A204.1 (cell line): ENCODE measurements around the gene MGST3.
"Not testable (repeated sequence)": the region's sequence is repeated elsewhere in the genome, so short reads cannot be mapped to it uniquely, and the experiment has no call there.

Experiments
- FAIRE-seq: peaks from 2 replicates; lab custom pipeline; 2012; peaks lifted over from hg19 to GRCh38; lab: Jason Lieb, UNC

The MGST3 gene

DNA sequence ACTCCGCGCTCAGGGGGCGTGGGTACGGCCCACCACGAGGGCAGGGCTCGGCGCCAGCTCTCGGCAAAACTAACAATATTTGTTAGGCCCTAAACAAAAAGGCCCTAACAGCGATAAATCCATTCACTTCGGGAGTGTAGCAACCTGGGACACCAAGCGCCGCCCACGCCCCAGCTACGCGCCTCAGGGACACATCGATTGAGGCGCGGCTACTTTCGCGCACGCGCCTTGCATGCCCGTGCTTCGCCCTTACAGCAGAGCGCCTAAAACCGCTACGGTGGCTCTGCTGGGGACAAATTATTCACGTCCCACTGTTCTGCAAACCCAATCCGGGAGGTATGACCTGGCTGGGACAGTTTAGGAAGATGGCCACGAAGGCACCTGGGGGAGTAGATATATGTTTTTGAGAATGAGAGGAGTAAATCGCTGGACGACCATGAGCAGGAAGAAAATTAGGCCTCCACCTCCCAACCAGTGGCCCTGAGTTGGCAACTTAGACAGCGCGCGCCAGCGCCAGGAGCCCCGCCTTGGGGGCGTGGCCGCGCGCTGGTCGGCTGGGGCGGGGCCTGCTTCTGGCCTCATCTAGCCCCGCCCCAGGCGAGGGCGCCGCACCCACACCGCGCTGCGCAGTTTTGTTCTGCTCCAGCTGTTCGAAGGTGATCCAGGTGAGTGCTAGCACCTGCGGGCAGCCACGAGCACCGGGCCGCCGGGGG, at the start of gene MGST3:
Gene MGST3 (plus strand): TSS at position 606 of the 713 bp plus-strand sequence. CDS start 18,614 bp downstream, outside the sequence.
- peak; percentile 79 for FAIRE-seq

DNA sequence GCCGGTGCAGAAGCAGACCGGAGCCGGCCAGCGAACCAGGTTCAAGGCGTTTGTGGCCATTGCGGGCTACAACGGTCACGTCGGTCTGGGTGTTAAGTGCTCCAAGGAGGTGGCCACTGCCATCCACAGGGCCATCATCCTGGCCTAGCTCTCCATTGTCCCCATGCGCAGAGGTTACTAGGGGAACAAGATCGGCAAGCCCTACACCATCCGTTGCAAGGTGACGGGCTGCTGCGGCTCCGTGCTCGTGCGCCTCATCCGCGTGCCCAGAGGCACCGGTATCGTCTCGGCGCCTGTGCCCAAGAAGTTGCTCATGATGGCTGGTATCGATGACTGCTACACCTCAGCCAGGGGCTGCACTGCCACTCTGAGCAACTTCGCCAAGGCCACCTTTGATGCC, 49.1 kb upstream of the MGST3 start:
- FAIRE-seq: no peak

DNA sequence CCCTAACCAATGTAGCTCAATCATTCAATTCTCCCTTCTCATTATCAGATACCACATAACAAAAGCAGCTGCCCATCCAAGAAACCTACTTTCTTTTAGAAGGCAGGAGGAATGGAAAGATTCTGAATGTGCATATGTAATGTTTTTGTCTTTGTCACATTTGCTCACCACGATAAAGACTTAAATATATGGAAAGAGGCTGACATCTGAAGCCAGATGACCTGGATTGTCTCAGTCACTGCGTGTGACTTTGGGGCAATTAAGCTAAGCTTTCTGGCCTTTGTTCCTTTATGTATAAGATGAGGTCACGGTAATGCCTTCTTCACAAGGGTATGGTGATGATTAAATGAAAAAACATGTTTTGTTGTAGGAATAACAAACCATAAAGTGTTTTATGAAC, 44.6 kb upstream of the MGST3 start:
- no peak for FAIRE-seq

DNA sequence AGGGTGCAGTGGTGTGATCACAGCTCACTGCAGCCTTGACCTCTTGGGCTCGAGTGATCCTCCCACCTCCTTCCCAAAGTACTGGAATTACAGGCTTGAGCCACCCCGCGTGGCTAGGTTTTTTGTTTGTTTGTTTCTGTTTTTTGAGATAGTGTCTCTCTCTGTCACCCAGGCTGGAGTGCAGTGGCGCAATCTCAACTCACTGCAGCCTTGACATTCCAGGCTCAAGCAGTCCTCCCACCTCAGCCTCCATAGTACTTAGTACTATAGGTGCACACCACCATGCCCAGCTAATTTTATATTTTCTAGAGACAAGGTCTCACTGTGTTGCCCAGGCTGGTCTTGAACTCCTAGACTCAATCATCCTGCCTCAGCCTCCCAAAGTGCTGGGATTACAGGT, 39.6 kb upstream of the MGST3 start:
- FAIRE-seq: not testable (repeated sequence)

DNA sequence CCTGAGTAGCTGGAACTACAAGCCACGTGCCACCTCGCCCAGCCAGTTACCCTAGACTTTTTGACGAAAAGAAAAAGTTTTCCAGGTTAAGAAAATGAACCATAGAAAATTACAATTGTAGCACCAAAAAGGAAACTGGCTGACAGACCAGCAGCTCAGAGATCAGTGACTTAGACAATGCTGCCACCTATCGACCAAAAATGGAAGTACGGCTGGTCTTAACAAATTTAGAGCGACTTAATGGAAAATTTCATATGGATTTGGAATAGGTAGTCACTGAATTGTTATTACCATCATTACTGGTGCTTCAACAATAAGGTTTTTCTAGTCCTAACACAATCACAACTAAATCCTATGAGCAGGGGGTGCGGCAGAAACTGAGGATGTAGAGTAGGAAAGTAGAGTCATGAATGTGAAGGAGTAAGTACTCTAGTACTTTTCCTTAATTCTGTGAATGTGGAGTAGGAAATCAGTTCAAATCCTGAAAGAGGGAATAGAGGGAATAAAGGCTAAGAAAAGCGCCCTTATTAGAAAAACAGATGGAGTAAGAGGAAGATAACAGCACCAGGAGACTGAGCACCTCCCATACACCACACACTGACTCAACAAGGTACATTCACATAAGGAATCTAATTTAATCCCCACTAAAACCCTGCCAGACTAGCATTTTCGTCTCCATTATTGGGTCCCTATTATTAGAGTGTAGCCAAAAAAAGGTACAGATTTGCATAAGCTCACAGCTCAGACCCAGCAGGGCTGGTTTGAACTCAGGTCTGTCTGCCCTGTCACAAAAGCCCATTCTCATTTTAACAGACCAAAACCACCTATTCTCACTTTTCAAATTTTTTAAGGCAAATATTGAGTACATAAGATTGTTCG, 37.9 kb upstream of the MGST3 start:
- FAIRE-seq: peak; percentile 98

DNA sequence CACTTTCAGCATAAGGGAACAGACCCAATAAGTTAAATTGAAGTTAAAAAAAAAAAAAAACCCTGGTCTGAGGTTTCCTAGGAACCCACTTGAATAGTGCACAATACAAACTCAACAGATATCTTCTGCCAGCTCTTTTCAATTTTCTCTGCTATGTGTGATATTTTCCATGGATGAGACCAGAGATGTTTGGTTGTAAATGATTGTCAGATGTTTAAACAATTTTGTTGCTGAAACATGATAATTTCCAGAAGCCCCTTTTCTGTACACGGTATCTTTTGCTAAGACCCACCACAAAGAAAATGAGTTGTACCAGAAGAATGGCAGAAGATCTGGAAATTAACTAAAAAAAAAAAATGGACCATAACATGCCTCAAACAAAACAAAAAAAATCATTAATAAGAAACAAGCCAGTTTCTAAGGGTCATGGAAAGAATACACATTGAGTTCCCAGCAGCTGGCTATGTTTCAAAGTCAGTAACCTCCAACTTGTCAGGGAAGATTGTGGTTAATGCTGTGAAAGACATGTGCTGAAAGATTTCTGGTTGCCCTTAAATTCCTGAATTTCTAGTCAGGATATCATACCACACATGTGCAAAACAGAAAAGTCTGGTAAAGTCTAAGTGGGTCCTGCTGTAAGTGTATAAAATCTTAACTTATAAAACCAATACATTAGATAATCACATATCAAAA, 35.6 kb upstream of the MGST3 start:
- FAIRE-seq: no peak

DNA sequence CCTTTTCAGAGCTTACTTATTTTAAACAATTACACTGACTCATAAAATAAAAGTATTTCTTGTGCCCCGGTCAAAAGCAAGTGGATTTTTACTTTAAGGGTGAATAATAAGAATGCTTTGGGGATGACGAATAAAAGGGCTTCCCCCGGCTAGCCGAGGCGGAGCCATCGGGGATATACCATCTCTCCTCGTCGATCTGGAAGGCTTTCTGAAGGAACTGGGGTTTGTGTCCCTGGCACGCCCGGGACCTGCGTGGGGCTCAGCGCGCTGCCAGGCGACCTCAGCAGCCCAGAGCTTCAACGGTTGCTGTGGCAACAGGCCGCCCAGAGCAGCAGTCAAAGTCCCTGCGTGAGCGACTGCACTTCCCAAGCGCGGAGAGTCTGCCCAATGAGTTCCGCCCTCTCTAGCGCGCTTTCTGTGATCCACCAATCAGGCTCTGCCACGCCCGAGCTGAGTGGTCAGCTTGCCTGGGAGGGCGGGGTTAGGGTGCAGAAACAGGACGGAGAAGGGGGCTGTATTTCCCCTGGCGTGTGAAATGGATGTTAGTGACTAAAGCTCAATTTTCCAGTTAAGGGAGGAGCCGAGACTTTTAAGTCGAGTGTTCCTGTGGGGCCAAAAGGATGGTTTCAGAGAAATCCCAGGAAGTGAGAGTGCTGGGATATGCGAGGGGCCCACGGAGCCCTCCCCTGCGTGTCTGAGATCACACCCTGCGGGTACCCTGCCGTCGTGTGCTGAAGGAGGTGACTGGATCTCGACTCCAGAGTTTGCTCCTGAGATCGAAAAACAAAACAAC, 33.0 kb upstream of the MGST3 start:
- FAIRE-seq: peak; percentile 74

DNA sequence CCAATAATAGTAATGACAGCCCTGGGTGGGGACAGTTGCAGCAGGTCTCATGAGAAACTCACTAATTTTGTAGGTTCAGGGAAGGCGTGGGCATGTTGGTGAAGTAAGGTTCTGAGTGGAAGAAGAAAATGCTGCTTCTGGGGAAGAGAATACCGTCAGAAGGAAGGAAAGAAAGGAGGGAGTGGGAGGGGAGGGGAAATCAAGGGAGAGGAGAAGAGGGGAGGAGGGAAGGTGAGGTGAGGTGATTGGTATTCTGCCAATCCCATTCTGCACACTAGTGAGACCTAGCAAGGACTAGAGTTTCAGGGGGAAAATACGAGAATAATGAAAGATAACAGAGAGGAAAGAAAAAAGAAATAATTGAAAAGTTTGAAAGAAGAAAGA, 32.4 kb upstream of the MGST3 start:
- FAIRE-seq: no peak

DNA sequence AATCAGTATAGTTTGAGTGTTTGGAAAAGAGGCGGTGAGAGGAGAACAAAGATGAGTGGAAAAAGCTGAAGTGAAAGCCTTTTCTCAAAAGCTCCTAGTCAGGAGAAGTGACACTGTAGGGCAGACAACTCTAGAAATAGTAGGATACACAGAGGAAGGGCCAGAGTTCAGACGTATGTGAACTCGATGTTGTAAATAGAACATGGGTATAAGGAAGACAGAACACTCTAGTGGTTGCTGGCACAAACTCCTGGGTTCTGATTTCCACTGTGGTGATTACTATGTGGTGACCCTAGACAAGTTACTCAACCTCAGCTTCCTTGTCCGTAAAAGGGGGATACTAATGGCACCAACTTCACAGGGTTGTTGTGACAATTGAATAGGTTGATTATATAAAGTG, 30.2 kb upstream of the MGST3 start:
- no peak for FAIRE-seq

DNA sequence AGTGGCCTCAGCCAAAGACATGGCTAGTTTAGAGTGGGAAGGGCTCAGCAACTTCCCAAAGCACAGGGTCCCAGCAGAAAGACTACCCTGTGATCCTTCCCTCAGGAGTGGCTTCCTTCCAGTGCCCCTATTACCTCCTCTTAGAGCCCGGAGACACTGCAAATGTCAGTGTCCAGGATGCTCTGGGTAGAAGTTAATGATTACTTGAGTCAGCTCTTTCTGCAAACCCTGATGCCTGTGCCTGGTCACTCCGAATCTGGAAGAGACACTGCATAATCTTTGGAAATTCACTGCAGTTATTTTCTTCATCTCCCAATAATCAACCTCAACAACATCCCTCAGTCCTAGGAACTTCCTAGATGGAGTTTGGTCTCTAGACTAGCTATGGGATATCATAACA, 27.2 kb upstream of the MGST3 start:
- no peak for FAIRE-seq

DNA sequence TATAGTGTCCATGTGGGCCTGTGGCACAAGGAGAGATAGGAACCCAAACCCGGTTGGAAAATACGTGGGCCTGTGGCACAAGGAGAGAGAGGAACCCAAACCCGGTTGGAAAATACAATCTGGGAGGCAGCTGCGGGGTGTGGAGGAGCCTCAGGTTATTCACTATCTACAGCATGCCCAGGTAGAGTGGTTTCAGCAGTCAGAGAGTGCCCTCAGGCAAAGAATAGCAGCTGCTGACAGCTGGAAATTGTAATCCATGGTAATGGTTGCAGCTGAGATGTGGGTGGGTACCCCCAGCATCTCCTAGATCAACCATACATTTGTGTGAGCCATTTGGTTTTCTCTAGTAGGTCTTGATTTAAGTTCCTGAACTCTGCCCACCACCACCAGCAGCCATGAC, 25.8 kb upstream of the MGST3 start:
- FAIRE-seq: no peak

DNA sequence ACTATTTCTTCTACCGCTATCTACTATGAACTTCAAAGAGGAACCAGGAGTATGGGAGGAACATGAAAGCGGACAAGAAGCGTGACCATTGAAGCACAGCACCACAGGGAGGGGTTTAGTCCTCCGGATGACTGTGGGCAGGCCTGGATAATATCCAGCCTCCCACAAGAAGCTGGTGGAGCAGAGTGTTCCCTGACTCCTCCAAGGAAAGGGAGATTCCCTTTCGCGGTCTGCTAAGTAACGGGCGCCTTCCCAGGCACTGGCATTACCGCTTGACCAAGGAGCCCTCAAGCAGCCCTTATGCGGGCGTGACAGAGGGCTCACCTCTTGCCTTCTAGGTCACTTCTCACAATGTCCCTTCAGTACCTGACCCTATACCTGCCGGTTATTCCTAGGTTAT, 24.4 kb upstream of the MGST3 start:
- FAIRE-seq: not testable (repeated sequence)

DNA sequence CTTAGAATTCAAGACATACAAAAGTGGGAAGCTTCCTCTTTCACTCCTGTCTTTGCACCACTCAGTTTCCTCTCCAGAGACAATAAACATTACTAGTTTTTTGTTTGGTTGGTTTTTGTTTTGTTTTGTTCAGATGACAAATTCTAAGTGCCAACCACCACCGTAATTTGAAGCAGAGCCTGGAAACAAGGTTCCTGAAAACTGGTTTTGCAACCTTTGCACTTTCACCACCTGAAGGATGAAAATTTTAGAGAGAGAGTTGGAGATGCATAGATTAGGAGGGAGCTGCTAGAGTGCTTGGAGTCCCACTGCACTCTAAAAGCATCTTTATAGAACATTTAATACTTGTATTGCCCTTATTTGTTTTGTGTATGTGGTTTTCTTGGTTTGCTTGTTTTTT, 20.2 kb upstream of the MGST3 start:
- FAIRE-seq: no peak

DNA sequence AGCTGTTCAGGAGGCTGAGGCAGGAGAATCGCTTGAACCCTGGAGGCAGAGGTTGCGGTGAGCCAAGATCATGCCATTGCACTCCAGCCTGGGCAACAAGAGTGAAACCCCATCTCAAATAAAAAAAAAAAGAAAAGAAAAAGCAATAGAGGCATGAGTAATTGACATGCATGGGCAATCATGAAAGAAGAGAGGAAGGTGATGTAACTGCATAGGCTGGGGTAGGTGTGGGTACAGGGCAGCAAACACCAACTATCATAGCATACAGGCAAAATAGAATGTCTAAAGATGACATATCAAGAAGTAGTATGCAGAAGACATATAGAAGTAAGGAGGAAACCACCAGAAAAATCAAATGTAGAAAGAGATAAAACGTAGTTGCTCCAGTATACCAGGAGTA, 19.0 kb upstream of the MGST3 start:
- FAIRE-seq: no peak

DNA sequence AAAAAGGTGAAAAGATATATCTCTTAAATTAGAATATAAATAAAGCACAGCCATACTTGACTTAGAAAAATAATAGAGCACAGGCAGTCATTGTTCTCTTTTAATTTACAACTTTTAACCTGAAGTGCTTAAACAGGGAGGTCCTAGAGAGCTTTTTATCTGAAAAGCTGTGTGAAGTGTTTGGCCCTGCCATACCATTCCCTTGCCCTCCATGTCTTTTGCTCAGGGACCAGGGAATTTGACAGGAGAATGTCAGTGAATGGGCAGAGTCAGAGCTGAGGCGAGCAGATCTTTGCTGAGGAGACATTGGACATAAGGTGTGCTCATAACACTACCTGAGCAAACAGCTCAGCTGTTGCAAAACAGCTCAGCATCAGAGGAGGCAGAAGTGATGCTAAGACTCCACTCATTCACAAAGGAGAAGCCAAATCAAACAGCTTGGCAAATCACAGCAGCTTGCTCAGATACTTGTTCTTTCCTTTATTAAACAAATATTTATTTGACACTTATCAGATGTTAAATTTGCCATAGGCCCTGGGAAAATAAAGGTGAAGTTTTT, 14.9 kb upstream of the MGST3 start:
- no peak for FAIRE-seq

DNA sequence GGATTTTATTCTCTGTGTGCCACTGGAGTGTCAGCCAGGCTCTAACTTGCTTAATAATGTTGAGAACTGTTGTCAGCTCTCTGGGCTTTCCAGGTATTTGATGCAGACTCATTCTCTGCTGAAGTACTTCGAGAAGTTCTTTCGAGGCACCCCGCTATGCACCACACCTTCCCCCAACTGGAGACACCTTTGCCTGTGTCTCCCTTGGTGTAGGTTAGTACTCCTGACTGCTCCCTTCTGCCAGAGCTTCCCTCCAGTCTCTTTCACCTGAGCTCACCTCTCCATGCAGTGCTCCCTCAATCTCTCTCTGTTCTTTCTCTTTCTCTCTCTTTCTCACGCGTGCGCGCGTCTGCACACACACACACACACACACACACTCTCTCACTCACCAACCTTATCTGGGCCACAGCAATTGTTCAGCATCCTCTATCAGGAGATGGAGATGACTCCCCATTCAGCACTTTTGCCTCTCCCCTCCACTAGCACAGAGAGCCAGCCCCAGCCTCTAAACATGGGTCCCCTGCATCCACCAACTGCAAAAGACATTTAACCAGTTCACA, 14.0 kb upstream of the MGST3 start:
- no peak for FAIRE-seq

DNA sequence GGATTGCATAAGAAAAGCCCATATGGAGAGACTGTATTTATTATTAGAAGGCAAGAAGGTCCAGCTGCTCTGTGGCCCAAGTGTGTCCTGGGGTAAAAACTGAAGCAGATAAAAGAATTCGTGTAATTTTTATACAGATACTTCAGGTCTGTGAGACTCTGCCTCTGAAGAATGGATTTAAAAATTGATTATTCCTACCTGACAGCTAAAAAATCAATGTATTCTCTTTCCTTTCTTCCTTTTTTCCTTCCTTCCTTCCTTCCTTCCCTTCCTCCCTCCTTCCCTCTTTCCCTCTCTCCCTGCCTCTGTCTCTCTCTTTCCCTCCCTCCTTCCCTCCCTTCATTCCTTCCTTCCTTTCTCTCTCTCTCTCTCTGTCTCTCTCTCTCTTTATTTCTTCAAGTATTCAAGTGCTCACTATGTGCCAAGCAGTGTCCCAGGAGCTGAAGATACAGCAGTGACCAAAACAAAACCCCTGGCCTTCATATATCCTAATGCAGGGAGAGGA, 11.3 kb upstream of the MGST3 start:
- FAIRE-seq: no peak

DNA sequence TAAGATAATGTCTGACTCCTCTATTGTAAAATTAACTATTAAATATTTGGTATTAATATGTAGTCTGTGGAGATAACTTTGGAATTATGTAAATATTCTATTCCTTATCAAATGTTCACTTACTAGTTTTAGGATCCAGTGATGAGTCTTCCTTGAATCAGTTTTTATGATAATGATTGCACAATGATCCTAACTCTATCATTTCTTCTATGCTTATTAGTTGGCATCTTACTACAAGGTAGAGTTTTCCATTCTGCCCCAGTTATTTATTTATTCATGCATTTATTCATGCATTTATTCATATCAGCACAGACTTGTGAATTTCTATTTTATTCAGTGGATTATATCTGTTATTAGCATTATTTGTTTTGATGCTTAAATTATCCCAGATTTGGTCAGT, 7.4 kb upstream of the MGST3 start:
- FAIRE-seq: peak; percentile 21

DNA sequence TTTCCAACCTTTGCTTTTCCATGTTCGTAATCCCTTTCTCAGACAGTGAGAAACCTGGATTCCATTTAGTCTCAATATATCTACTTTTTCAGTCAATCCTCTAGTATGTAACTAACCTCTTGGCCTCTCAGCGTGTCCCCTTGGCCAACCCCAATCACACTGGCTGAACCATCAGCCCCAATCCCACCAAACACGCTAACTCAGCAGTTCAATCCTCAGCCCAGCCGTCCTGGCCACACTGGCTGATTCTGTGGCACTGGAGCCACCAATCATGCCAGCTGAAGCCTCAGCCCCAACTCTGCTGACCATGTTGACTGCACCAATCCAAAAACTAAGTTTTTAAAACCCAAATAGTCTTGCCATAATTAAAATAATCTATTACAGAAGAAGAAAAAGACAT, 6.6 kb upstream of the MGST3 start:
- no peak for FAIRE-seq

DNA sequence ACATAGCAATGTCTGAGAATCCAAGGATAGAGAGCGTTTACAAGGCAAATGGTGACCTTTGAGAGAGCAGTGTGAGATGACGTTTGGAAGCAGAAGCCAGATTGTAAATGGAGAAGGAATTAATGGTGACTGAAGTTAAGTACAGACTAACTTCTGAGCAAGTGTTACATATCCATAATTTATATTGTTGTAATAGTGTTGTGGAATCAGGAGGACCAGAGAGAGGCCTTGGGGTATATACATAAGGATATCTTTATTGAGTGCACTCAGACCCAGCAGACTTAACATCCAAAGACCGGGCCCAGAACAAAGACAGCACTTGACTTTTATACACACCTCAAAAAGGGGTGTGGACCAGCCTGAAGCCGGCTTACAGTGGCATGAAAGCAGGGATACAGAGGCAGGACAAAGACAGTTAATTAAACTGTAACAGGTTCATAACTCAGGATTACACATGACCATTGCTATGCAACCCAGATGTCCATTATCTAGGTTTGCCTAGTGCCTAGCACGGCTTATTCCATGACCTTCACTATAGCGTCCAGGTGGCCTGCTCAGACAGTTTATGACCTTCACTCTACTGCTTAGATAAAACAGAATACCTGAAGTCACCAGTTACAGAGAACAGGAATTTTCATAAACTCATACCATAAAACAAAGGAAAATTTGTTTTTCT, 2.7 kb upstream of the MGST3 start:
- FAIRE-seq: no peak

DNA sequence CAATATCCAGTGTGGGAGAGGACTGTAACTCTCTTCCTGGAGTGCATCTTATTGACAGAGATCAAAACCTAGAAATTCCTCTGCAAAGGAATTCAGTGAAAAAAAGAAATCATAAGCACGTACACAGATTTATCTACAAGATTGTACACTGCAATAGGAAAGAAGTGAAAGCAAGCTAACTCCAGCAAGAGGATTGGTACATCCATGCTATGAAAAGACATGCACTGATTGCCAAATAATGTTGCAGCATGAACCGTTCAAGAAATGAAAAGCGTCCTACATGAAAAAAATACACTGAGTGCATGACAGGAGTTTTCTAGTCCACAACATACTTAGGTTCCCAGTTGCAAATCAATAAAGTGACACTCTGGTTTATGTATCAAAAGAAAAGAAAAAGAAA, 1.9 kb upstream of the MGST3 start:
- no peak for FAIRE-seq
